Measurements from ENCODE around the gene NUDT21. TPM values are rescaled to one million over a fixed set of nuclear protein-coding genes. Genes with fewer than 3 reads are reported as not detected.
A peak's percentile ranks its signal among the peaks of the same experiment; 100 is the strongest.

Gene NUDT21
- total and polyA plus RNA-seq, 10 of the 15 experiments (the other 5 are each of a cell fraction or from before 2014, with no cell fraction given) = 70.1 to 229 (median 127) TPM

DNA sequence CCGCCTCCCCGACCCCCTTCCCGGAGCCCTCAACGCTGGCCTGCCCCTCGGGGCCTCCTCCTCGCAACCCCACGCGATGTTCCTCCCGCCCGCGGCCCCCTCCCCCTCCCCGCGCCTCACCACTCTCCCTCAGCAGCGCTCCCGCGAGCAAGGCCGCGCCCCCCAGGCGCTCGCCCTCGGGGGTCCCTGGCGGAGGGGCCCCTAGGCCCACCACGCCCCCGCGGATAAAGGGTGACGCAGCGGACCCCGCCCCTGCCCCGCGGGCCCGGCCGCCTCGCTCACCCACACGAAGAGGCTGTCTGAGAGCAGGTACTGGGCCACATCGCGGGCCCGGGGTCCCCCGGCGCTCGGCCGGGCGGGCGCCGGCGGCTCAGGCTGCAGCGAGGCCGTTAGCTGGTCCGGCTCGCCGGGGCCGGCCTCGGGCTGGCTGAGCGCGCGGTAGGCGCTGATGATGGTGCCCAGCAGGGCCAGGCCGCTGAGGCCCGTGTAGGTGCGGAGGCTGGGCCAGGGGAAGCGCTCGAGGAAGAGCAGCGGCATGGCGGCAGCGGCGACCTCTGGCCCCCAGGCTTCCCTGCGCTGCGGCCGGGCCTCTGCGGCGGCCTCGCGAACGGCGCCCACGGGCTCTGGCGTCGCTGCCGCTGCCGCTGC is 26.2 kb downstream of the NUDT21 start:
- no peak for DNase-seq (ENCODE audit: low read depth, low spot score)
- WGBS (ENCODE audit: insufficient coverage, insufficient replicate concordance, low lambda C conversion rate, missing lambda C conversion rate) = 1% methylated on average over 41 of the region's 79 CpGs
- Histone ChIP-seq H2AFZ (ENCODE audit: control insufficient read depth, low read depth, low read length) (peak overlapping the region; percentile 28), H3K4me1 (ENCODE audit: control insufficient read depth, insufficient read depth, low read length) (peaks cover 11% of the 10 kb centered on the region), H3K27ac (ENCODE audit: control insufficient read depth, insufficient read depth) (peak overlapping the region; percentile 60), H3K36me3 (ENCODE audit: control insufficient read depth in 2 of 2, insufficient read depth in 2 of 2, low read length in 1 of 2) (no peaks in the 10 kb centered on the region), H3K9ac (ENCODE audit: control insufficient read depth, insufficient read depth, low read length) (peak overlapping the region; percentile 89), H3K79me2 (ENCODE audit: control insufficient read depth, insufficient read depth, low read length) (peaks cover 51% of the 10 kb centered on the region), H4K20me1 (ENCODE audit: control insufficient read depth, insufficient read depth) (no peaks in the 10 kb centered on the region), H3K4me3 (peak overlapping the region; percentile 78), H3K27me3 (replicated peaks in 1 of 2; ENCODE audit: control insufficient read depth in 2 of 2, insufficient read depth in 2 of 2, low read length in 1 of 2) (no peaks in the 10 kb centered on the region), H3K9me3 (replicated peaks; ENCODE audit: control insufficient read depth, insufficient read depth, low read length) (no peaks in the 10 kb centered on the region), H3K4me2 (ENCODE audit: control insufficient read depth, insufficient read depth) (peak overlapping the region; percentile 35; the same call in 1 of the 2 replicates)
- FAIRE-seq = no peak
- ChIA-PET SMC1A (ENCODE audit: uncharacterized antibody, unreplicated experiment) (interaction anchor here (1.1 to 2.1 kb wide), 3 partner anchors 16 to 69 kb away, joined by 5 to 8 read pairs (median 6); partner anchors contain the start of genes NUDT21 and OGFOD1), POLR2A (interaction anchor here (1.5 kb wide), 1 partner anchor 27 kb away, joined by 3 read pairs; no protein-coding TSS in a partner anchor), CTCF (interaction anchor here (1.6 to 1.7 kb wide), 2 partner anchors 27 to 277 kb away, joined by 3 to 8 read pairs; partner anchors contain the start of genes NUDT21 and OGFOD1), RAD21 (ENCODE audit: unreplicated experiment) (interaction anchor here (1.6 kb wide), 1 partner anchor 26 kb away, joined by 6 read pairs; the partner anchor contains the start of genes NUDT21 and OGFOD1)
- peak; percentile 26 for ATAC-seq
- in situ Hi-C loops (cut with MboI) (no loop called here), intact Hi-C loops (cut with micrococcal nuclease; ENCODE audit: unreplicated experiment) (no loop called here)
- no TSS peak for BruUV-seq (replicated peaks)
- TF ChIP-seq ZNF207 (IDR thresholded peaks at IDR 0.05; ENCODE audit: borderline replicate concordance) (no peak), GATAD2B (conservative IDR thresholded peaks at IDR 0.05; ENCODE audit: low read depth) (peak; percentile 70; the same call in 1 of the 2 replicates), MEF2B (IDR thresholded peaks at IDR 0.05; ENCODE audit: partially characterized antibody, poor library complexity, severe bottlenecking) (no peak), CBX5 (IDR thresholded peaks at IDR 0.05; ENCODE audit: low read depth) (no peak), MYB (IDR thresholded peaks at IDR 0.05; ENCODE audit: borderline replicate concordance, low read depth, low read length) (no peak), ZNF274 (IDR thresholded peaks at IDR 0.05; ENCODE audit: insufficient read depth, insufficient read length) (no peak), TARDBP (IDR thresholded peaks at IDR 0.05; ENCODE audit: borderline replicate concordance) (no peak), YY1 (IDR thresholded peaks at IDR 0.05; ENCODE audit: low read depth, low read length) (peak; percentile 43; the same call in 1 of the 2 replicates), ZNF384 (IDR thresholded peaks at IDR 0.05; ENCODE audit: borderline replicate concordance, low read depth, low read length) (no peak), MXI1 (IDR thresholded peaks at IDR 0.05; ENCODE audit: low read depth, low read length) (no peak), HDAC2 (IDR thresholded peaks at IDR 0.05) (no peak), SUZ12 (IDR thresholded peaks at IDR 0.05; ENCODE audit: unreplicated experiment) (no peak), IKZF1 (conservative IDR thresholded peaks at IDR 0.05) (peak; percentile 47), MTA3 (IDR thresholded peaks at IDR 0.05; ENCODE audit: borderline replicate concordance, low read length) (no peak), BACH1 (IDR thresholded peaks at IDR 0.05; ENCODE audit: borderline replicate concordance) (peak; percentile 15; the same call in 1 of the 2 replicates), DPF2 (IDR thresholded peaks at IDR 0.05) (peak; percentile 69; the same call in 1 of the 2 replicates), NR2C1 (IDR thresholded peaks at IDR 0.05) (0 out of 2 replicates have a peak, but pooled peaks have one; percentile 17), SUPT20H (IDR thresholded peaks at IDR 0.05; ENCODE audit: borderline replicate concordance, control insufficient read depth, low read depth, low read length) (no peak), ETV6 (conservative IDR thresholded peaks at IDR 0.05 in 1 of 2, IDR thresholded peaks at IDR 0.05 in 1 of 2; ENCODE audit: borderline replicate concordance in 1 of 2, low read depth in 1 of 2) (no peak)
- TF ChIP-seq, protein P1, sequence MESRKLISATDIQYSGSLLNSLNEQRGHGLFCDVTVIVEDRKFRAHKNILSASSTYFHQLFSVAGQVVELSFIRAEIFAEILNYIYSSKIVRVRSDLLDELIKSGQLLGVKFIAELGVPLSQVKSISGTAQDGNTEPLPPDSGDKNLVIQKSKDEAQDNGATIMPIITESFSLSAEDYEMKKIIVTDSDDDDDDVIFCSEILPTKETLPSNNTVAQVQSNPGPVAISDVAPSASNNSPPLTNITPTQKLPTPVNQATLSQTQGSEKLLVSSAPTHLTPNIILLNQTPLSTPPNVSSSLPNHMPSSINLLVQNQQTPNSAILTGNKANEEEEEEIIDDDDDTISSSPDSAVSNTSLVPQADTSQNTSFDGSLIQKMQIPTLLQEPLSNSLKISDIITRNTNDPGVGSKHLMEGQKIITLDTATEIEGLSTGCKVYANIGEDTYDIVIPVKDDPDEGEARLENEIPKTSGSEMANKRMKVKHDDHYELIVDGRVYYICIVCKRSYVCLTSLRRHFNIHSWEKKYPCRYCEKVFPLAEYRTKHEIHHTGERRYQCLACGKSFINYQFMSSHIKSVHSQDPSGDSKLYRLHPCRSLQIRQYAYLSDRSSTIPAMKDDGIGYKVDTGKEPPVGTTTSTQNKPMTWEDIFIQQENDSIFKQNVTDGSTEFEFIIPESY (IDR thresholded peaks at IDR 0.05) = no peak
- TF ChIP-seq, protein P2, sequence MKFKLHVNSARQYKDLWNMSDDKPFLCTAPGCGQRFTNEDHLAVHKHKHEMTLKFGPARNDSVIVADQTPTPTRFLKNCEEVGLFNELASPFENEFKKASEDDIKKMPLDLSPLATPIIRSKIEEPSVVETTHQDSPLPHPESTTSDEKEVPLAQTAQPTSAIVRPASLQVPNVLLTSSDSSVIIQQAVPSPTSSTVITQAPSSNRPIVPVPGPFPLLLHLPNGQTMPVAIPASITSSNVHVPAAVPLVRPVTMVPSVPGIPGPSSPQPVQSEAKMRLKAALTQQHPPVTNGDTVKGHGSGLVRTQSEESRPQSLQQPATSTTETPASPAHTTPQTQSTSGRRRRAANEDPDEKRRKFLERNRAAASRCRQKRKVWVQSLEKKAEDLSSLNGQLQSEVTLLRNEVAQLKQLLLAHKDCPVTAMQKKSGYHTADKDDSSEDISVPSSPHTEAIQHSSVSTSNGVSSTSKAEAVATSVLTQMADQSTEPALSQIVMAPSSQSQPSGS (IDR thresholded peaks at IDR 0.05; ENCODE audit: low read length) = no peak

Measured in GM12878 (cell line).